K562 (cell line): ENCODE results near the gene FRMD5. TPM values are rescaled to one million over a fixed set of nuclear protein-coding genes. Genes with fewer than 3 reads are reported as not detected.

Experiments used
- ETV6 ChIP-seq, 3 experiments: fragments of 150-350 bp in 1 of 3; sonication (generic) in 1 of 3; formaldehyde crosslinking in 1 of 3; IDR thresholded peaks; 2 replicates each; pipeline versions ENCODE4 v1.6.1 to v1.8.0; 2014 to 2022; ENCODE audit warnings: borderline replicate concordance in 2 of 3, low read depth in 2 of 3, antibody characterized with exemption in 1 of 3, low read length in 1 of 3, mild to moderate bottlenecking in 1 of 3, missing genetic modification reagents in 1 of 3
- GATA2 ChIP-seq: sonication (generic); formaldehyde crosslinking; IDR thresholded peaks from 2 replicates; pipeline ENCODE4 v1.4.0; 2020; ENCODE audit warnings: mild to moderate bottlenecking, missing genetic modification reagents
- GTF2B ChIP-seq: IDR thresholded peaks from 2 replicates; pipeline ENCODE4 v1.6.1; 2011; ENCODE audit not compliant: insufficient read length; ENCODE audit errors: extremely low read depth
- HMG20B ChIP-seq: fragments of 250-450 bp; sonication (Bioruptor Pico); IDR thresholded peaks from 2 replicates; pipeline ENCODE4 v1.5.0; 2021; ENCODE audit warnings: mild to moderate bottlenecking
- NCOA2 ChIP-seq, 2 experiments: fragments of 450-650 bp; IDR thresholded peaks; 2 replicates each; pipeline ENCODE4 v1.6.1; 2018; ENCODE audit warnings: mild to moderate bottlenecking in 2 of 2, moderate library complexity in 1 of 2; ENCODE audit not compliant: partially characterized antibody in 2 of 2
- NUFIP1 ChIP-seq: fragments of 450-650 bp; IDR thresholded peaks from 2 replicates; pipeline ENCODE4 v1.6.1; 2018; ENCODE audit not compliant: partially characterized antibody
- PHF20 ChIP-seq: fragments of 450-650 bp; IDR thresholded peaks from 2 replicates; pipeline ENCODE4 v1.6.1; 2018; ENCODE audit not compliant: partially characterized antibody
- RNF219 ChIP-seq: fragments of 250-450 bp; sonication (Bioruptor Pico); IDR thresholded peaks from 2 replicates; pipeline ENCODE4 v1.5.0; 2022; ENCODE audit warnings: mild to moderate bottlenecking
- SMARCC2 ChIP-seq: fragments of 450-650 bp; IDR thresholded peaks from 2 replicates; pipeline ENCODE4 v1.6.1; 2017; ENCODE audit warnings: antibody characterized with exemption, moderate library complexity, mild to moderate bottlenecking, low read depth
- U2AF1 ChIP-seq: fragments of 200-400 bp; formaldehyde crosslinking; optimal IDR thresholded peaks from 2 replicates; pipeline ENCODE3; 2017; ENCODE audit warnings: mild to moderate bottlenecking, low read depth, low read length, moderate library complexity
- ZNF197 ChIP-seq: fragments of 200-800 bp; sonication (Bioruptor generic); IDR thresholded peaks from 2 replicates; pipeline ENCODE4 v1.6.1; 2016; ENCODE audit warnings: low read depth, missing genetic modification characterization, missing compliant biosample characterization
- ZNF212 ChIP-seq: fragments of 450-650 bp; formaldehyde crosslinking; IDR thresholded peaks from 2 replicates; pipeline ENCODE4 v1.4.0; 2020; ENCODE audit warnings: mild to moderate bottlenecking
- ZNF609 ChIP-seq: sonication (generic); formaldehyde crosslinking; IDR thresholded peaks from 2 replicates; pipeline ENCODE4 v1.8.1; 2023; ENCODE audit warnings: missing genetic modification reagents, mild to moderate bottlenecking, borderline replicate concordance
- ZNF639 ChIP-seq, 2 experiments: fragments of 200-800 bp in 1 of 2; sonication (Bioruptor generic) in 1 of 2; sonication (generic) in 1 of 2; formaldehyde crosslinking in 1 of 2; IDR thresholded peaks in 1 of 2; conservative IDR thresholded peaks in 1 of 2; 2 replicates each; pipeline versions ENCODE4 v1.5.0 to v1.6.1; 2016 to 2020; ENCODE audit warnings: missing compliant biosample characterization in 1 of 2, missing genetic modification characterization in 1 of 2, missing genetic modification reagents in 1 of 2
- ZNF699 ChIP-seq: fragments of 250-450 bp; sonication (Bioruptor Pico); IDR thresholded peaks from 2 replicates; pipeline ENCODE4 v1.8.0; 2021; ENCODE audit warnings: mild to moderate bottlenecking, moderate library complexity; ENCODE audit not compliant: insufficient replicate concordance
- ZNF79 ChIP-seq: fragments of 250-450 bp; sonication (Bioruptor Pico); IDR thresholded peaks from 2 replicates; pipeline ENCODE4 v1.4.0; 2020; ENCODE audit warnings: low read depth, mild to moderate bottlenecking, moderate library complexity
- ZSCAN29 ChIP-seq: fragments of 450-650 bp; IDR thresholded peaks from 2 replicates; pipeline ENCODE4 v1.6.1; 2017
- polyA plus RNA-seq, 8 experiments: library from polyadenylated mRNA; depleted of rRNA in 4 of 8; stranded (reverse) in 5 of 8; unstranded in 3 of 8; fragments of >200 nt; fragmentation: Nextera tagmentation in 2 of 8; fragmentation: Illumina TruSeq in 1 of 8; extraction: Ambion mirVana in 2 of 8; extraction: Trizol in 1 of 8; gene quantifications; 2 replicates each; pipeline versions ENCODE4 v1.2.1 to v1.2.3, GENCODE V29; 2011 to 2014; ENCODE audit warnings: inconsistent platforms in 1 of 8, missing spikeins in 1 of 8
- total RNA-seq, 7 experiments: library from RNA; depleted of rRNA in 6 of 7; stranded (reverse); fragments of >200 nt in 6 of 7; fragmentation: Illumina TruSeq in 2 of 7; extraction: Trizol in 2 of 7; gene quantifications; 2 replicates each; pipeline versions ENCODE4 v1.2.1 to v1.2.3, GENCODE V29; 2011 to 2021; ENCODE audit warnings: low replicate concordance in 1 of 7

The FRMD5 gene
- total and polyA plus RNA-seq, 9 of the 15 experiments (the other 6 are each of a cell fraction or from before 2014, with no cell fraction given), result 0.13 to 0.38 TPM; not detected in 7

- no peak for TF ChIP-seq ZNF609 (CRISPR knock-in tag)
- TF ChIP-seq PHF20, result peak; percentile 51
- TF ChIP-seq RNF219 (CRISPR knock-in tag), result no peak
- no peak for TF ChIP-seq GATA2 (CRISPR knock-in tag)
- no peak for TF ChIP-seq GTF2B
- no peak for TF ChIP-seq NCOA2 (IDR thresholded peaks at IDR 0.05; ENCODE audit: partially characterized antibody in 2 of 2)
- no peak for TF ChIP-seq ETV6 (IDR thresholded peaks at IDR 0.05; ENCODE audit: borderline replicate concordance in 1 of 2, low read depth in 2 of 2, low read length in 1 of 2)
- TF ChIP-seq ETV6 (CRISPR knock-in tag; IDR thresholded peaks at IDR 0.05; ENCODE audit: borderline replicate concordance), result no peak
- no peak for TF ChIP-seq ZSCAN29
- TF ChIP-seq SMARCC2, result no peak
- no peak; a peak in 1 of 4 replicates for TF ChIP-seq ZNF639 (CRISPR knock-in tag; conservative IDR thresholded peaks at IDR 0.05 in 1 of 2, IDR thresholded peaks at IDR 0.05 in 1 of 2)
- TF ChIP-seq U2AF1, result no peak
- no peak for TF ChIP-seq NUFIP1
- no peak for TF ChIP-seq HMG20B (CRISPR knock-in tag)
- TF ChIP-seq ZNF197 (CRISPR knock-in tag), result no peak
- no peak for TF ChIP-seq ZNF79
- no peak for TF ChIP-seq ZNF212 (CRISPR knock-in tag)
- no peak for TF ChIP-seq ZNF699 (CRISPR knock-in tag)
These were observed 368.3 kb downstream of the FRMD5 start, which contains the start of gene WDR76 (continued) for GRCh38 chr15:43826508-43827341.
